DND-41 (cell line): ENCODE measurements around the gene ERF.

Experiments used
- EZH2 ChIP-seq: IDR thresholded peaks from 3 replicates; pipeline ENCODE4 v1.6.1; 2012; ENCODE audit warnings: borderline replicate concordance, low read depth, mild to moderate bottlenecking, moderate library complexity, low read length, inconsistent platforms; ENCODE audit not compliant: severe bottlenecking
- TF ChIP-seq, protein P1 (sequence below): IDR thresholded peaks from 2 replicates; pipeline ENCODE4 v1.5.1; 2012; ENCODE audit warnings: borderline replicate concordance, low read length, moderate library complexity, mild to moderate bottlenecking; ENCODE audit not compliant: poor library complexity, severe bottlenecking; ENCODE audit errors: extremely low read depth

DNA sequence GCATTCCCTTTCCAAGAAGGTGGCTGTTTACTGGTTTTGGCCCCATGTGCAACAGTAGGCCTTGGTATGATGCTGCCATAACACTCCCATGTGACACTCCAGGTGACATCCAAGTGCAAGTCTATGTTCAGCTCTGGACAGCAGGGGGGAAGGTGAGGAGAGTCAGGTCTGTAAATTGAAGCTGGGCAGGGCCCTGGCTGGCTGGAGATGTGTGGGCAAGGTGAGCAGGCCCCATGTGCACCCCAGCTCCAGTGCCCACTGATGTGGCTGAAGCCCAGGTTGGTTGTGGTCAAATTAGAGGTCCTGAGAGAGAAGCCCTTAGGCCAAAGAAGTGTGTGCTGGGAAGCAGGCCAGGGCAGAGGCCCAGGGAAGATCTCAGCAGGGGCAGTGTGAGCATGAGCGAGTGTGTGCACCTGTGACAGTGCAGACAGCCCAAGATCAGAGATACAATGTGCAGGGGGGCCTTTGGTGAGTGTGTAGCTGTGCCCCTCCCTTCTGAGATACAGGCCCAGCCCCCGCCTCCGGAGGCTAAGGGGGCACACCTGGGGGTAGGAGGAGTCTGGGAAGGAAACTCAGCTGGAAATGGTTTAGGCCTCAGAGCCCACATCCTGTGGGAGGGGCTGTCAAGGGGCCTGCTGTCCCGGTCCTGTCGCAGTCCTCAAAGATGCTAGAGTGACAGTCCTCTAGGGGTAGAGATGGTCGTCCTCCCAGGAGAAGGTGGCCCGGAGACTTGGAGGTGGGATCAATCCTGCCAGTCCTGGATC, 56.1 kb downstream of the ERF start:
- TF ChIP-seq, protein P1, sequence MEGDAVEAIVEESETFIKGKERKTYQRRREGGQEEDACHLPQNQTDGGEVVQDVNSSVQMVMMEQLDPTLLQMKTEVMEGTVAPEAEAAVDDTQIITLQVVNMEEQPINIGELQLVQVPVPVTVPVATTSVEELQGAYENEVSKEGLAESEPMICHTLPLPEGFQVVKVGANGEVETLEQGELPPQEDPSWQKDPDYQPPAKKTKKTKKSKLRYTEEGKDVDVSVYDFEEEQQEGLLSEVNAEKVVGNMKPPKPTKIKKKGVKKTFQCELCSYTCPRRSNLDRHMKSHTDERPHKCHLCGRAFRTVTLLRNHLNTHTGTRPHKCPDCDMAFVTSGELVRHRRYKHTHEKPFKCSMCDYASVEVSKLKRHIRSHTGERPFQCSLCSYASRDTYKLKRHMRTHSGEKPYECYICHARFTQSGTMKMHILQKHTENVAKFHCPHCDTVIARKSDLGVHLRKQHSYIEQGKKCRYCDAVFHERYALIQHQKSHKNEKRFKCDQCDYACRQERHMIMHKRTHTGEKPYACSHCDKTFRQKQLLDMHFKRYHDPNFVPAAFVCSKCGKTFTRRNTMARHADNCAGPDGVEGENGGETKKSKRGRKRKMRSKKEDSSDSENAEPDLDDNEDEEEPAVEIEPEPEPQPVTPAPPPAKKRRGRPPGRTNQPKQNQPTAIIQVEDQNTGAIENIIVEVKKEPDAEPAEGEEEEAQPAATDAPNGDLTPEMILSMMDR = peak; percentile 7
- no peak for TF ChIP-seq EZH2
